CD1c-positive myeloid dendritic cell (primary cell): Measurements from ENCODE around the gene ZNF891.

Experiments
- DNase-seq: peaks from one replicate; pipeline ENCODE4 v3.0.0-alpha.2; 2016; ENCODE audit errors: extremely low spot score

The ZNF891 gene

DNA sequence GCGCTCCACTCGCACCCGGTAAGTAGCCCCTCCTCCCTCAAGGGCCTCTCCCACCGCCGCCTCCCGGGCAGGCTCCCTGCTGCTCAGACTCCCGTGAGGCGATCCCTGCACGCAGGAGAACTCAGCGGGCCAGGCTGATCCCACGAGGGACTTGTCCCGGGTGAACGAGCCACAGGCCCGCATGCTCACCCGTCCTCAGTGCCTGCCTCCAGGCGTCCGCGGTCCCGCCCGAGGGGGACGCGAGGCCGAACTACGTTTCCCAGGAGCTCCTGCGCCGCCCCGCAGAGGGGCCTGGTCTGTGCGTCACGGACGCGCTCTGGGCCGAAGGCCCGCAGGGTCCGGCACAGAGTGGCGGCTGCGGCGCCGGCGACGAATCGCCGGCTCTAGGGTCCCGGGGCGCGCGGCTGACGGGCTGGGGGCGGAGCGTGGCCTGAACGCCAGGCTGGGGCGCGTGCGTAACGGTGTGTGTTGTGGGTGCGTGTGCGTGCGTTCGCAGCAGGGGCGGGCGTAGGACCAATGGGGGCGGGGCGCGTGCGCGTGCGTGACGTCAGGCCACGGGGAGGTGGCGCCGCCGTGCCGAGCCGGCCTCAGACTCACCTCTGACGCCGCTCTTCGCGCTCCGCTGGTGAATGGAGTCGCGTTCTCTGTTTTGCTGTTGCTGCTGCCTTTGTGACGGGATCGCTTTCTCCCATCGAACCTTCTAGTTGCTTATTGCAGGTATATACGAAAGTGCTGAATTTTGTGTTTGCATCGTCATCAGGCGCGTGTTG is at the start of gene ZNF891, which contains the start of gene ZNF10:
ZNF891 (minus strand) TSS at position 237 of the 770 bp plus-strand sequence. CDS start 8,356 bp downstream, outside the sequence.
ZNF10 (plus strand) TSS at position 590 of the 770 bp plus-strand sequence. CDS start 13,866 bp downstream, outside the sequence.
- DNase-seq: peak; percentile 98

DNA sequence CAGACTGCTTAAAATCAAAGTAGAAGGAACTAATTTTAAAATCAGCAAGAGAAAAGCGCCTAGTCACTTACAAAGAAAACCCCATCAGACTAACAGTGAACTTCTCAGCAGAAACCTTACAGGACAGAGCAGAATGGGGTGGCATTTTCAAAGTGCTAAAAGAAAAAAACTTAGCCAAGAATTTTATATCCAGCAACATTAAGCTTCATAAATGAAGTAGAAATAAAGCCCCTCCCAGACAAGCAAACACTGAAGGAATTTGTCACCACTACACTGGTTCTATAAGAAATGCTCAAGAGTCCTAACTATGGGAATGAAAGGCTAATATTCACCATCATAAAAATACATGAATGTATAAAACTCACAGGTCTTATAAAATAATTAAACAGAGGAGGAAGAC is 44.8 kb upstream of the ZNF891 start:
- no peak for DNase-seq

DNA sequence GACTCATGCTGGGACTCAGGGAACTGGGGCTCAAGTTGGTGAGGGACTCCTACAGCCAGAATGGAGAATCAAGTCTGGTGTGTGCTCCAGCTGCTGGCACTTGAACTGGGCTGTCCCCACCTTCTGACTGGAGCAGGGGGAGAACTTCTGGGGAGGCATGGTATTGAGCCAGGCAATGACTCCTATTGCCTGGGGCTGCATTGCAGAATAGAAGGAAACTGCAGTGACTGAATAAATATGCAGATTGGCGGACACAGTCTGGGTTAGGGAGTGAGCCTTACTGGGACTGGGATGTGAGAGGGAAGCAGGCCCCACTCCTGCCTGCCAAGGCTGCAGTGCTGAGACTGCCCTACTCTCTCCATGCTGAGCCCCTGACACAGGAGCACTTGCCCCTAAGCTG is 42.4 kb upstream of the ZNF891 start:
- no peak for DNase-seq

- no peak for DNase-seq
Measured at GRCh38 chr12:133165776-133166175, 35.7 kb upstream of the ZNF891 start.

GRCh38 chr12:133156125-133156690 is 26.1 kb upstream of the ZNF891 start:
- no peak for DNase-seq

DNA sequence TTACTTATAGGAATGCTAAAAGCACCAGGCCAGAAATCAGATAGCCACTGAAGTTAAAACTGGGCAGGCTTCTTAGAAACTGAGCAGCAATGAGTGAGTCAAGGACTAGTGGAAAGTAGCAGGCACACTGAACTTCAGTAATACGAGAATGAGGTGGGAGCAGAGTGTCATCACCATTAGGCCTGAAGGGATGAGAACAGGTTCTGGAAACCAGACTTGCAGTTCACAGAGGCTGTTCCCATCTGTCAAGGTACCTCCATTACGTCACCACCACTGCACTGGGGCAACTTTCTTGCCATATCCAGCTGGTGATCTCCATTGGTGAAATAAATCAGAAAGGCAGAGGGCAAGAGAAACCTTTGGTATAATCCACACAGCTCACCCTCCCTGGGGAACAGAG is 15.9 kb upstream of the ZNF891 start:
- DNase-seq: no peak

DNA sequence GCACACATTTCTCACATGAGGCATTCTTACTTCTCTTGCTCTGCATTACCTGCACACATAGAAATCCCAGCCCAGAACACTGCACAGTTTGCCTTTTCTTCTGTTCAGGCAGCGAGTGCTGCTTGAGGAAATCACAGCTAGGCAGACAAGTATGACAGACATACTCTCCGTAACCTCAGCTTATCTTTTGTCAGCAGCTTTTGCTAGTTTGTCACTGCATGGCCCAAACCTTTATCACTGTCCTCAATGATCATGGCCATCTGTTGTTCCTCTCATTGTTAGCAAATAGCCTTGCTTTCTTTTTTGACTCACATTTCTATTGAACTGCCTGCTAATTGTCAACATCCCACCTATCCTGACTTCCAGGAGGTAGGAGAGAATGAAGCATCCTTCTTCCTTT is 5.7 kb upstream of the ZNF891 start:
- no peak for DNase-seq

- no peak for DNase-seq
Measured at GRCh38 chr12:133130808-133131128, 694 bp upstream of the ZNF891 start.

DNA sequence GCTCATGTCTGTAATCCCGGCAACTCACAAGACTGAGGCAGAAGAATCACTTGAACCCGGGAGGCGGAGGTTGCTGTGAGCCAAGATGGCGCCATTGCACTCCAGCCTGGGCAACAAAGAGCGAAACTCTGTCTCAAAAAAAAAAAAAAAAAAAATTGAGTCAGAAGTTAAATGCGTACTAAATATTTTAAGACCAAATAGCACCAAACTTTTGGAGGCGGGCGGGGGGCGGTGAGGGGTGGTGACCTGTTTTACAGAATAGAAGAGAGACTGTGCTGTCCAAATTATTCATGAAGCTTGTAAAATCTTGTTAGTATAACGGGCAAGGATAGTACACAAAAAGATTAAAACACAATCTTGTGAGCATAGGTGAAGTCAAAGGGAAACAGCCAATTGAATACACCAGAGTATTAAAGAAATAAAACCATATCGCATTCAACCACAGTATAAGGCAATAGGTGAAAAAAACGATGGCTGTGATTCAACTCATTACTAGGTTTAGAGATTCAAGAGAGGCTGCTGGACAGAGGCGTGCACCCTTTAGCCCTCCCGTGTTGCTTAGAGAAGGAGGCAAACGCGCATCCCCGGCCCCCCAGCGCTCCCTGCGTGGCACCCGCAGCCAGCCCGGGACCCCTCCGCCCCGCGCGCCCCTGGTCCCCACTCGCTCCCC is 571 bp downstream of the ZNF891 start:
- peak; percentile 9 for DNase-seq

- DNase-seq: no peak
Measured at GRCh38 chr12:133124674-133125073, 5.4 kb downstream of the ZNF891 start.

DNA sequence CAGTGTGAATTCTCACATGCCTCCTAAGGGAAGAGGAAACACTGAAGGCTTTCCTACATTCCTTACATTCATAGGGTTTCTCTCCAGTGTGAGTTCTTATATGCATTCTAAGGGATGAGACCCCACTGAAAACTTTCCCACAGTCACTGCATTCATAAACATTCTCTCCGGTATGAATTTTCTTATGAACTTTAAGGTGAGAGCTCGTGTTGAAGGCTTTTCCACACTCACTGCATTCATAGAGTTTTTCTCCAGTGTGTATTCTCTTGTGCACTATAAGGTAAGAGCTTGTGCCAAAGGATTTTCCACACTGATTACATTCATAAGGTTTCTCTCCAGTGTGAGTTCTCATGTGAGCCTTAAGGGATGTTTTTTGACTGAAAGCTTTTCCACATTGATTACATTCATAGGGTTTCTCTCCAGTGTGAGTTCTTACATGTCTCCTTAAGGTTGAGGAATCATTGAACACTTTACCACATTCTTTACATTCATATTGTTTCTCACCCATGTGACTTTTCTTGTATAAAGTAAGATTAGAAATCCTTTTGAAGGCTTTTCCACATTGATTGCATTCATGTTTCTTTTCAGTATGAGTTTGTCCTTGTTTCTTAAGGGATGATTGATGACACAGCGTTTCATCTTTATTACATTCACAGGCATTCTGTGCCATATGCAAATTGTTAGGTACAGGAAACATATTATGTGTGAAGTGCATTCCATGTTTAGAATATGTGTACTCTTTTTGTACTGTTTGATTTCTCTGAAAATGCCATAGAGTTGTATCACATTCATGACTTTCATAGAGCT is 9.5 kb downstream of the ZNF891 start:
- no peak for DNase-seq

DNA sequence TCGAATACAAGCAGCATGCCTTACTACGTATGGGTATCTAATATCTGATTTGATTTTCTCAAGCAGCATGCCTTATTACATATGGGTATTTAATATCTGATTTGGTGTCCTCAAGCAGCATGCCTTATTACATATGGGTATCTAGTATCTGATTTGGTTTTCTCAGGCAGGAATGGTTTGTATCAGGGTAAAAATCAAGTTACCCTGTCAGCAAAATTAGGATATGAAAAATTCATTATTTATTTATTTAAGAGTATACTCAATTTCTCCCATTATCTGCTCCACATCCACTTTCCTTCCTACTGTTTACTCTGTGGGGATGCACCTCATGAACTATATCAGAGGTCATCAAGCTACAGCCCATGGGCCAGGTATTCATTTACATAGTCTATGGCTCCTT is 21.9 kb downstream of the ZNF891 start:
- no peak for DNase-seq

GRCh38 chr12:133107121-133107520 is 23.0 kb downstream of the ZNF891 start:
- no peak for DNase-seq

DNA sequence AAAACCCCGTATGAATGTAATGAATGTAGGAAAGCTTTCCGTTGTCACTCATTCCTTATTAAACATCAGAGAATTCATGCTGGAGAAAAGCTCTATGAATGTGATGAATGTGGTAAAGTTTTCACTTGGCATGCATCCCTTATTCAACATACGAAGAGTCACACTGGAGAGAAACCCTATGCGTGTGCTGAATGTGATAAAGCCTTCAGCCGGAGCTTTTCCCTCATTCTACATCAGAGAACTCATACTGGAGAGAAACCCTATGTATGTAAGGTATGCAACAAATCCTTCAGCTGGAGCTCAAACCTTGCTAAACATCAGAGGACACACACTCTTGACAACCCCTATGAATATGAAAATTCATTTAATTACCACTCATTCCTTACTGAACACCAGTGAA is 23.8 kb downstream of the ZNF891 start:
- no peak for DNase-seq

GRCh38 chr12:133105620-133106019 is 24.5 kb downstream of the ZNF891 start:
- DNase-seq: no peak

DNA sequence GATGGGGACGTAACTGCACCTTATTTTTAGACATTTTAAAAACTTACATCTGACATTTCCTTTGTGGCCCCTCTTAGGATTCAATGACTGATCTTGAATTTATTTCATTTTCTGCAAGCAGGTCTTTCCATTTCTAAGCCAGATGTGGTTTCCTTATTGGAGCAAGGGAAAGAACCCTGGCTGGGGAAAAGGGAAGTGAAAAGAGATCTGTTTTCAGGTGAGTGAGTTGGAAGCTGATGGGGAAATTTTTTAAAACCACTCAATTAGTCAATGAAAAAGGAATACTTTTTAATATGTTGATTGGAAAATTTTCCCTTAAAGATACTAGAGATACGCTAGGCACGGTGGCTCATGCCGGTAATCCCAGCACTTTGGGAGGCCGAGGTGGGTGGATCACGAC is 46.7 kb downstream of the ZNF891 start:
- no peak for DNase-seq

GRCh38 chr12:133081159-133081780 is 48.8 kb downstream of the ZNF891 start:
- peak; percentile 1 for DNase-seq

- peak; percentile 98 for DNase-seq
Measured at GRCh38 chr12:133080368-133081158, 49.5 kb downstream of the ZNF891 start, which contains the start of gene ZNF140. Gene ZNF140, plus strand, starts transcription at chr12:133080923. Its CDS starts 398 bp downstream, at chr12:133081321.

DNA sequence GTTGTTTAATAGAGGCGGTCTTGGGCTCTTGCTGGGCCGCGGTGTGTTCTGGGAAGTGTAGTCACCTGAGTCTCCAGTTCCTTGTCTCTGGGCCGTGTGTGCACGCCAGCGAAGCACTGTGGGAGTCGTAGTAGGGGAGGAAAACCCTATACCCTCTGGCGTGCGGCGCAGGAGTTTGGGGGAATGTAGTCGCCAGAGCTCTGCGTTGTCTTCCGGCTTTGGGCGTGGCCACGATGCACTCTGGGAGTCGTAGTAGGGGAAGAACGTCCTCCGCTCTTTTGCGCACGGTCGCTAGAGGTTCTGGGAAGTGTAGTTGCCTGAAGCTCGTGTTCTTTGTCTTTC is 50.1 kb downstream of the ZNF891 start:
- peak; percentile 99 for DNase-seq

- no peak for DNase-seq
Measured at GRCh38 chr12:133073836-133074235, 56.2 kb downstream of the ZNF891 start.

- no peak for DNase-seq
Measured at GRCh38 chr12:133063556-133063955, 66.5 kb downstream of the ZNF891 start.
